AG04449 (cell line): ENCODE data around the gene NCAPD3.

Experiments
- CTCF ChIA-PET: fragments of 350-600 bp; formaldehyde crosslinking; extraction: SDS; loops from one replicate; lab custom pipeline; 2021; ENCODE audit warnings: antibody characterized with exemption; lab: Yijun Ruan, JAX
- POLR2A ChIA-PET: fragments of 400-600, 350-600 bp; formaldehyde crosslinking; extraction: SDS; loops from one replicate; lab custom pipeline; 2020; ENCODE audit warnings: antibody characterized with exemption, inconsistent platforms; lab: Yijun Ruan, JAX
- DNase-seq: peaks from one replicate; pipeline ENCODE4 v3.0.0-alpha.2; 2010; ENCODE audit warnings: low read depth, low spot score
- H3K4me3 ChIP-seq: 2 replicates; pipeline ENCODE4 v1.5.1; 2011; ENCODE audit warnings: low read depth, mild to moderate bottlenecking, control low read depth, low read length
- TF ChIP-seq, protein P1 (sequence below): IDR thresholded peaks from one replicate; pipeline ENCODE4 v1.5.1; 2011; ENCODE audit warnings: mild to moderate bottlenecking, moderate library complexity, low read length, control low read depth, inconsistent platforms; ENCODE audit not compliant: insufficient read depth; ENCODE audit errors: missing control alignments

Gene NCAPD3

DNA sequence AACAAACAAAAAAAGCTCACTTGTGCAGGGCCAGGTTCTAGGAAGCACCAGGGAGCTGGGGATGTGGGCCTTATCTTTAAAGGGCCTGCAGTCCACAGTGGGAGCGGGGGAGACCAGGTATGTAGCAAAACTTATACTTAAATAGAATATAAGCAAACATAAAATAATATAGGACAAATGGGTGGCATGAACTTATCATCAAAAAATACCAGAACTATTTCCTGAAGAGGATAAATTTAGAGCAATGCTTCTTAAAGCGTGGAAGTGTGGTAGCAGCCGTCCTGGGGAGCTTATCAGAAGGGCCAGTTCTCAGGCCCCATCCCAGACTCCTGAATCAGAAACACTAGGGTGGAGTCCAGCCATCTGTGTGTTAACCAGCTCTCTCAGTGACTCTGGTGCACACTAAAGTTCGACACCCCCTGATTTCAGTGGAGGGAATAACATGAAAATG lies 10.0 kb upstream of the NCAPD3 start:
- no peak for DNase-seq
- POLR2A ChIA-PET: no interaction called here

DNA sequence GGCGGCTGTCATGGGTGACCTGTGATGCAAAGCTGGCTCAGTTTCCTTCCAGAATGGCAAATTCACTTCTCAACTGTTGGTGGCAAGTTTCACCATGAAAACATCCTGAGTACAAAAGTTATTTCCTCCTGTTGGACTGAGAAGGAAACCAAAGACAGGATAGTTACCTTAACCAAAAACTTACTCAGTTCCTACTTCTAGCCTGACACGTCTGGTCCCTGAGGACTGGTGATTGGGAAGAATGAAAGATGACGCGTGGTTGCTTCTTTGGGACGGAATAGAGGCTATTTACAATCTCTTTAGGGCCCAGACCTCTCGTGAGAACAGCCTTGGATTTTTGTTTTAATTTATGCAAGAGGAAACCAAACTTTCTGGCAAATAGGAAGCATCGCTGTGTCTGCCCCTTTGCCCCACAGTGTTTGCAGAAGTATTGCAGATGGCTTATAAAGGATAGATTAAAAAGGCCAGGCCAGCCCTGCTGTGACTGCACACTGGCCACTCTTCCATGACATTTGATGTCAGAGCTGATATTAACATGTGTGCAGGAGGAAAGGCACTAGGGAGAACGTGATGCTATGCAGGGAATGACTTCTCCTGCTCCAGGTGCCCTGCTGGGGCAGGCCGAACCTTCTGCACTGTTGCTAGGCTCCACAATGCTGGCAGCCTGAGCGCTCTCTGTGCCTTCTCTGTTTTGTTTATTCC lies 8.3 kb upstream of the NCAPD3 start:
- ChIA-PET CTCF (no interaction called here), POLR2A (no interaction called here)
- DNase-seq: no peak
- TF ChIP-seq, protein P1, sequence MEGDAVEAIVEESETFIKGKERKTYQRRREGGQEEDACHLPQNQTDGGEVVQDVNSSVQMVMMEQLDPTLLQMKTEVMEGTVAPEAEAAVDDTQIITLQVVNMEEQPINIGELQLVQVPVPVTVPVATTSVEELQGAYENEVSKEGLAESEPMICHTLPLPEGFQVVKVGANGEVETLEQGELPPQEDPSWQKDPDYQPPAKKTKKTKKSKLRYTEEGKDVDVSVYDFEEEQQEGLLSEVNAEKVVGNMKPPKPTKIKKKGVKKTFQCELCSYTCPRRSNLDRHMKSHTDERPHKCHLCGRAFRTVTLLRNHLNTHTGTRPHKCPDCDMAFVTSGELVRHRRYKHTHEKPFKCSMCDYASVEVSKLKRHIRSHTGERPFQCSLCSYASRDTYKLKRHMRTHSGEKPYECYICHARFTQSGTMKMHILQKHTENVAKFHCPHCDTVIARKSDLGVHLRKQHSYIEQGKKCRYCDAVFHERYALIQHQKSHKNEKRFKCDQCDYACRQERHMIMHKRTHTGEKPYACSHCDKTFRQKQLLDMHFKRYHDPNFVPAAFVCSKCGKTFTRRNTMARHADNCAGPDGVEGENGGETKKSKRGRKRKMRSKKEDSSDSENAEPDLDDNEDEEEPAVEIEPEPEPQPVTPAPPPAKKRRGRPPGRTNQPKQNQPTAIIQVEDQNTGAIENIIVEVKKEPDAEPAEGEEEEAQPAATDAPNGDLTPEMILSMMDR: no peak
- no peak overlapping the region for H3K4me3 ChIP-seq

More for the DNA sequence above, 10.0 kb upstream of the NCAPD3 start:
- TF ChIP-seq, protein P1: no peak
- no peak overlapping the region for H3K4me3 ChIP-seq
- CTCF ChIA-PET: interaction anchor here (0.9 to 2.0 kb wide), 4 partner anchors 9 to 29 kb away, joined by 3 to 7 read pairs (median 4); partner anchors contain the start of genes NCAPD3 and VPS26B

GRCh38 chr11:134230339-134230738 lies 6.6 kb upstream of the NCAPD3 start:
- POLR2A ChIA-PET: no interaction called here

GRCh38 chr11:134229126-134229790 lies 5.5 kb upstream of the NCAPD3 start:
- ChIA-PET POLR2A (no interaction called here), CTCF (interaction anchor here (0.8 to 1.7 kb wide), 3 partner anchors 10 to 179 kb away, joined by 3 to 6 read pairs (median 3); no protein-coding TSS in a partner anchor)
- DNase-seq: no peak
- no peak overlapping the region for H3K4me3 ChIP-seq
- TF ChIP-seq, protein P1: no peak

More at GRCh38 chr11:134230339-134230738, 6.6 kb upstream of the NCAPD3 start:
- H3K4me3 ChIP-seq: no peak overlapping the region
- DNase-seq: no peak
- CTCF ChIA-PET: interaction anchor here (1.3 to 1.7 kb wide), 2 partner anchors 9 to 180 kb away, joined by 3 to 6 read pairs; no protein-coding TSS in a partner anchor
- TF ChIP-seq, protein P1: no peak

DNA sequence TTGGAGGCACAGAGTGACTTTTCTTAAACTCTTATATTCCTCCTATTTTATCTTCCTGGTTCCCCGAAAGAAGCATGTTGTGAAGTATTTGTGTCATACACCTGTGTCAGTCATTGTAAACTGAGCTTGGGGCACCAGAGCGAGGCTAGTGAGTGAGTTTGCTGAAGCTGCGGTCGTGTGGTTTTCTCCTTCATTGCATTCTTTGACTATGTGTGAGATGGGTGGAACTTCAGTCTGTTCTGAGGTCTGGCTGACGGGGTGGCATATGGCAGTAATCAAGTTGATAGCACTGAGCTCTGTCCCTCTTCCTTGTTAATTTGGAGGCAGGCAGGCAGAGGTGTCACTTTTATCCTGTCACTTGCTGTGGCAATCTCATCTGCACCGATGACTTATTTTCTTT lies 4.9 kb upstream of the NCAPD3 start:
- peak; percentile 63 for DNase-seq
- no peak overlapping the region for H3K4me3 ChIP-seq
- TF ChIP-seq, protein P1: no peak
- POLR2A ChIA-PET: no interaction called here
- CTCF ChIA-PET: interaction anchor here (0.8 to 1.7 kb wide), 2 partner anchors 33 to 178 kb away, joined by 3 to 6 read pairs; no protein-coding TSS in a partner anchor
